Natural killer cell (primary cell): ENCODE data around the gene RNASE12. TPM values are rescaled to one million over a fixed set of nuclear protein-coding genes. Genes with fewer than 3 reads are reported as not detected.
"Not testable (repeated sequence)": the region's sequence is repeated elsewhere in the genome, so short reads cannot be mapped to it uniquely, and the experiment has no call there.

Source experiments
- ATAC-seq, 3 donors: fragments of 150-1000 bp in 2 of 3; fragments of 200-7000 bp in 1 of 3; cut with Tn5 transposase; 1 replicate in 1 of 3; 2 replicates in 2 of 3; pipeline ENCODE4 v1.10.0; 2021; ENCODE audit warnings: mild to moderate bottlenecking in 2 of 3, moderate library complexity in 2 of 3
- DNase-seq, 2 donors: peaks; one replicate each; pipeline versions ENCODE4 v3.0.0 to v3.0.0-alpha.2; 2013 to 2021; ENCODE audit warnings: mixed read lengths in 1 of 2
- H3K27ac ChIP-seq: one replicate; pipeline ENCODE4 v1.5.1; 2013; ENCODE audit warnings: mild to moderate bottlenecking, low read length
- H3K27me3 ChIP-seq: one replicate; pipeline ENCODE4 v1.6.1; 2013; ENCODE audit warnings: low read length; ENCODE audit not compliant: control insufficient read depth, insufficient read depth
- H3K36me3 ChIP-seq: one replicate; pipeline ENCODE4 v1.6.1; 2013; ENCODE audit warnings: low read length; ENCODE audit not compliant: control insufficient read depth, insufficient read depth
- H3K4me1 ChIP-seq: one replicate; pipeline ENCODE4 v1.6.1; 2013; ENCODE audit warnings: low read length; ENCODE audit not compliant: control insufficient read depth, insufficient read depth
- H3K4me3 ChIP-seq: one replicate; pipeline ENCODE4 v1.5.1; 2013; ENCODE audit warnings: low read length
- H3K9me3 ChIP-seq: one replicate; pipeline ENCODE4 v1.6.1; 2013; ENCODE audit warnings: low read length; ENCODE audit not compliant: control insufficient read depth, insufficient read depth
- H3K27ac Mint-ChIP-seq, 2 donors: one replicate each; pipeline ENCODE4 v1.8.0; 2022; ENCODE audit warnings: mild to moderate bottlenecking in 2 of 2, mixed read lengths in 2 of 2, moderate library complexity in 1 of 2
- H3K27me3 Mint-ChIP-seq, 2 donors: one replicate each; pipeline ENCODE4 v1.8.0; 2022; ENCODE audit warnings: low read depth in 2 of 2, mixed read lengths in 2 of 2
- H3K36me3 Mint-ChIP-seq: one replicate; pipeline ENCODE4 v1.8.0; 2022; ENCODE audit warnings: mixed read lengths
- H3K4me1 Mint-ChIP-seq, 2 donors: one replicate each; pipeline ENCODE4 v1.8.0; 2022; ENCODE audit warnings: mixed read lengths in 2 of 2
- H3K4me3 Mint-ChIP-seq: one replicate; pipeline ENCODE4 v1.8.0; 2022; ENCODE audit warnings: mild to moderate bottlenecking, moderate library complexity, mixed read lengths
- H3K9me3 Mint-ChIP-seq, 2 donors: one replicate each; pipeline ENCODE4 v1.8.0; 2022; ENCODE audit warnings: mixed read lengths in 2 of 2
- WGBS: methylation state at CpG from one replicate; pipeline ENCODE4 v1.1.7; 2013; ENCODE audit warnings: missing lambda C conversion rate; ENCODE audit not compliant: insufficient coverage; 5-methylcytosine and 5-hydroxymethylcytosine counted together
- intact Hi-C: fragments of 100-400 bp; cut with micrococcal nuclease; formaldehyde crosslinking; loops from one replicate; pipeline ENCODE4 v1.14.2; 2022
- total RNA-seq, 4 donors: library from RNA; stranded (reverse); fragments of 120-200 nt in 1 of 4; gene quantifications; one replicate each; pipeline versions ENCODE4 v1.2.3 to v1.2.4, GENCODE V29; 2013 to 2022
- TF ChIP-seq, protein P1 (sequence below): fragments of 200-600 bp; IDR thresholded peaks from one replicate; pipeline ENCODE4 v1.8.0; 2022; ENCODE audit warnings: antibody characterized with exemption

The RNASE12 gene
- total RNA-seq, 3 donors from 2014 or later (not counting 1 experiment from before 2014, with no cell fraction given), result not detected

GRCh38 chr14:20602583-20602982 lies 11.4 kb upstream of the RNASE12 start:
- Mint-ChIP-seq H3K9me3 (no peaks in the 10 kb centered on the region), H3K27ac (no peak overlapping the region), H3K4me1 (no peaks in the 10 kb centered on the region), H3K36me3 (no peaks in the 10 kb centered on the region), H3K27me3 (no peaks in the 10 kb centered on the region), H3K4me3 (no peak overlapping the region)
- Histone ChIP-seq H3K9me3 (no peaks in the 10 kb centered on the region), H3K4me3 (no peak overlapping the region), H3K36me3 (no peaks in the 10 kb centered on the region), H3K27me3 (no peaks in the 10 kb centered on the region), H3K27ac (no peak overlapping the region), H3K4me1 (no peaks in the 10 kb centered on the region)
- ATAC-seq, result no peak
- TF ChIP-seq, protein P1, sequence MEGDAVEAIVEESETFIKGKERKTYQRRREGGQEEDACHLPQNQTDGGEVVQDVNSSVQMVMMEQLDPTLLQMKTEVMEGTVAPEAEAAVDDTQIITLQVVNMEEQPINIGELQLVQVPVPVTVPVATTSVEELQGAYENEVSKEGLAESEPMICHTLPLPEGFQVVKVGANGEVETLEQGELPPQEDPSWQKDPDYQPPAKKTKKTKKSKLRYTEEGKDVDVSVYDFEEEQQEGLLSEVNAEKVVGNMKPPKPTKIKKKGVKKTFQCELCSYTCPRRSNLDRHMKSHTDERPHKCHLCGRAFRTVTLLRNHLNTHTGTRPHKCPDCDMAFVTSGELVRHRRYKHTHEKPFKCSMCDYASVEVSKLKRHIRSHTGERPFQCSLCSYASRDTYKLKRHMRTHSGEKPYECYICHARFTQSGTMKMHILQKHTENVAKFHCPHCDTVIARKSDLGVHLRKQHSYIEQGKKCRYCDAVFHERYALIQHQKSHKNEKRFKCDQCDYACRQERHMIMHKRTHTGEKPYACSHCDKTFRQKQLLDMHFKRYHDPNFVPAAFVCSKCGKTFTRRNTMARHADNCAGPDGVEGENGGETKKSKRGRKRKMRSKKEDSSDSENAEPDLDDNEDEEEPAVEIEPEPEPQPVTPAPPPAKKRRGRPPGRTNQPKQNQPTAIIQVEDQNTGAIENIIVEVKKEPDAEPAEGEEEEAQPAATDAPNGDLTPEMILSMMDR, result no peak
- intact Hi-C loops, result no loop called here
- DNase-seq, result no peak
- WGBS, result 88% methylated on average over 9 of the region's 9 CpGs

- Mint-ChIP-seq H3K4me1 (no peaks in the 10 kb centered on the region), H3K27ac (no peak overlapping the region), H3K36me3 (no peaks in the 10 kb centered on the region), H3K4me3 (no peak overlapping the region), H3K27me3 (no peaks in the 10 kb centered on the region), H3K9me3 (no peaks in the 10 kb centered on the region)
- 88% methylated on average over 12 of the region's 12 CpGs for WGBS
- ATAC-seq (no peak), DNase-seq (no peak)
- TF ChIP-seq, protein P1, result no peak
- Histone ChIP-seq H3K4me3 (no peak overlapping the region), H3K36me3 (no peaks in the 10 kb centered on the region), H3K27ac (no peak overlapping the region), H3K27me3 (no peaks in the 10 kb centered on the region), H3K9me3 (no peaks in the 10 kb centered on the region), H3K4me1 (no peaks in the 10 kb centered on the region)
- intact Hi-C loops, result no loop called here
Measured at GRCh38 chr14:20601522-20601921, 10.3 kb upstream of the RNASE12 start.

- WGBS, result 75% methylated on average over 1 of the region's 1 CpG
- H3K4me1 Mint-ChIP-seq, result no peaks in the 10 kb centered on the region
- ATAC-seq (no peak), DNase-seq (no peak)
- no peak overlapping the region for H3K27ac ChIP-seq
- H3K36me3 ChIP-seq, result no peaks in the 10 kb centered on the region
- no peak overlapping the region for H3K27ac Mint-ChIP-seq
- TF ChIP-seq, protein P1, result no peak
- H3K9me3 ChIP-seq, result no peaks in the 10 kb centered on the region
- H3K4me1 ChIP-seq, result no peaks in the 10 kb centered on the region
- intact Hi-C loops, result no loop called here
- no peak overlapping the region for H3K4me3 ChIP-seq
- no peak overlapping the region for H3K4me3 Mint-ChIP-seq
- no peaks in the 10 kb centered on the region for H3K9me3 Mint-ChIP-seq
- H3K27me3 Mint-ChIP-seq, result peaks cover 3 to 7% of the 10 kb centered on the region in 2 donors
- H3K36me3 Mint-ChIP-seq, result no peaks in the 10 kb centered on the region
- no peaks in the 10 kb centered on the region for H3K27me3 ChIP-seq
Measured at GRCh38 chr14:20597108-20597507, 5.9 kb upstream of the RNASE12 start.

DNA sequence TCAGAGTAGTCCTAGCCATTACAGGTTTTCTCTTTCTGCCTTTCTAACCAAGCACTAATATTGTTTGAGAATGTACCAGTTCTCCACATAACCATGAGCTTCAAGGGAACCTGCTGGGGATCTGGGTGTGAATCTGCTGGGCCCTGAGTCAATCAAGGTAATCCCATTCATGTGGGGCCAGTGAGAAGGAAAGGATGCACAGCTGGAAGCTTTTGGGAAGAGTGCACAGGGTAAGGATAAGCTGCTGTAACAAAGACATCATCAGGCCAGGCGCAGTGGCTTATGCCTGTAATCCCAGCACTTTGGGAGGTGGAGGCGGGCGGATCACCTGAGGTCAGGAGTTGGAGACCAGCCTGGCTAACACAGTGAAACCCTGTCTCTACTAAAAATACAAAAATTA lies 4.5 kb upstream of the RNASE12 start:
- H3K27ac Mint-ChIP-seq, DNase-seq, H3K4me1 Mint-ChIP-seq, H3K9me3 ChIP-seq, intact Hi-C loops, H3K4me3 Mint-ChIP-seq, H3K36me3 ChIP-seq, H3K27ac ChIP-seq, H3K4me3 ChIP-seq, H3K36me3 Mint-ChIP-seq, H3K27me3 ChIP-seq, H3K9me3 Mint-ChIP-seq, ATAC-seq, H3K4me1 ChIP-seq: not testable (repeated sequence)
- peaks cover 11 to 21% of the 10 kb centered on the region in 2 donors for H3K27me3 Mint-ChIP-seq
- 96% methylated on average over 3 of the region's 3 CpGs for WGBS
